ENCODE measurements around the gene KLHL35.

DNA sequence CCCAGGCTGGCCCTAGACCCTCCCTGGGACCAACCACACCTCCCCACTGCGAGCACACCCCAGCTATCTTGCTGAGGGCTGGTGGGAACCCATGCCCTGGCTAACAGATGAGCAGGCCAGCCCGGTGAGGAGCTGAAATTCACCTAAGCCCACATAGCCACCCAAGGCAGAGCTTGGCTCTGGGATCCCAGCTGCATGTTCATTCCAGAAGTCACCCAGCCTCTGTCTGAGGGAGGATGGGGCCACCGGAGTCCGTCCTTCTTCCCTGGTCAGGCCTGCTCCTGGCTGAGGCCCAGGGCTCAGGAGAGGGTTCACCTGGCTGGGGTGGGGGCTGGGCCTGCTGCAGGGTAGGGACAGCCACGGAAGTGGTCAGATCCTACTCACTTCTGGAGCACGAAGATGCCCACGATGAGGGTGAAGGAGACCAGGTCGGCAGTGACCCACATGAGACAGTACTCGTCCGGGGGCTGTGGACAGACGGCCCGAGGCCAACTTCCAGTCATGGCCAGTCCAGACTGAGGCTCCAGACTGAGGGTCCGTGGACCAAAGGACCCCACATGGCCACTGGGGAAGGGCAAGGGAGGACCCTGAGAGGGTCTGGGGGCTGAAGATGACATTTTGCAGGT, 6.6 kb upstream of the KLHL35 start:
- TF ChIP-seq, protein P1, sequence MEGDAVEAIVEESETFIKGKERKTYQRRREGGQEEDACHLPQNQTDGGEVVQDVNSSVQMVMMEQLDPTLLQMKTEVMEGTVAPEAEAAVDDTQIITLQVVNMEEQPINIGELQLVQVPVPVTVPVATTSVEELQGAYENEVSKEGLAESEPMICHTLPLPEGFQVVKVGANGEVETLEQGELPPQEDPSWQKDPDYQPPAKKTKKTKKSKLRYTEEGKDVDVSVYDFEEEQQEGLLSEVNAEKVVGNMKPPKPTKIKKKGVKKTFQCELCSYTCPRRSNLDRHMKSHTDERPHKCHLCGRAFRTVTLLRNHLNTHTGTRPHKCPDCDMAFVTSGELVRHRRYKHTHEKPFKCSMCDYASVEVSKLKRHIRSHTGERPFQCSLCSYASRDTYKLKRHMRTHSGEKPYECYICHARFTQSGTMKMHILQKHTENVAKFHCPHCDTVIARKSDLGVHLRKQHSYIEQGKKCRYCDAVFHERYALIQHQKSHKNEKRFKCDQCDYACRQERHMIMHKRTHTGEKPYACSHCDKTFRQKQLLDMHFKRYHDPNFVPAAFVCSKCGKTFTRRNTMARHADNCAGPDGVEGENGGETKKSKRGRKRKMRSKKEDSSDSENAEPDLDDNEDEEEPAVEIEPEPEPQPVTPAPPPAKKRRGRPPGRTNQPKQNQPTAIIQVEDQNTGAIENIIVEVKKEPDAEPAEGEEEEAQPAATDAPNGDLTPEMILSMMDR (IDR thresholded peaks at IDR 0.05): no peak
- no peak for TF ChIP-seq POLR2A (IDR thresholded peaks at IDR 0.05)
